Neural progenitor cell (in vitro differentiated cells): ENCODE measurements around the gene CAMK2D. TPM values are rescaled to one million over a fixed set of nuclear protein-coding genes. Genes with fewer than 3 reads are reported as not detected.

ENCODE experiments used
- DNase-seq: peaks from one replicate; pipeline ENCODE4 v3.0.0-alpha.2; 2016; ENCODE audit warnings: low spot score
- H2AFZ ChIP-seq: fragments of 200-600 bp; sonication (generic); replicated peaks from 2 replicates; pipeline ENCODE4 v1.6.1; 2016; ENCODE audit warnings: antibody characterized with exemption
- H3F3A ChIP-seq: fragments of 200-600 bp; sonication (generic); 2 replicates; pipeline ENCODE4 v1.6.1; 2016; ENCODE audit warnings: antibody characterized with exemption, low read depth
- H3K27ac ChIP-seq: fragments of 200-600 bp; sonication (generic); 2 replicates; pipeline ENCODE4 v1.5.1; 2016; ENCODE audit warnings: mild to moderate bottlenecking
- H3K27me3 ChIP-seq: fragments of 200-600 bp; sonication (generic); 2 replicates; pipeline ENCODE4 v1.6.1; 2016; ENCODE audit warnings: mild to moderate bottlenecking, moderate library complexity
- H3K36me3 ChIP-seq: fragments of 200-600 bp; sonication (generic); 2 replicates; pipeline ENCODE4 v1.5.1; 2016
- H3K4me1 ChIP-seq: fragments of 200-600 bp; sonication (generic); 2 replicates; pipeline ENCODE4 v1.6.1; 2016; ENCODE audit warnings: mixed run types
- H3K4me2 ChIP-seq: fragments of 200-600 bp; sonication (generic); 2 replicates; pipeline ENCODE4 v1.6.1; 2016
- H3K4me3 ChIP-seq: fragments of 200-600 bp; sonication (generic); 2 replicates; pipeline ENCODE4 v1.5.1; 2016
- H3K79me2 ChIP-seq: fragments of 200-600 bp; sonication (generic); 2 replicates; pipeline ENCODE4 v1.6.1; 2016; ENCODE audit warnings: low read depth
- H3K9ac ChIP-seq: fragments of 200-600 bp; sonication (generic); 2 replicates; pipeline ENCODE4 v1.6.1; 2016
- H3K9me3 ChIP-seq: fragments of 200-600 bp; sonication (generic); 2 replicates; pipeline ENCODE4 v1.5.1; 2016; ENCODE audit warnings: low read depth
- H4K20me1 ChIP-seq: fragments of 200-600 bp; sonication (generic); 2 replicates; pipeline ENCODE4 v1.6.1; 2016; ENCODE audit warnings: low read depth
- H3K27ac Mint-ChIP-seq: 3 replicates; pipeline ENCODE4 v1.8.0; 2021; ENCODE audit warnings: mixed read lengths
- H3K27me3 Mint-ChIP-seq: 2 replicates; pipeline ENCODE4 v1.8.0; 2022; ENCODE audit warnings: low read depth, mild to moderate bottlenecking, inconsistent platforms, moderate library complexity, mixed read lengths; ENCODE audit not compliant: insufficient read depth
- H3K36me3 Mint-ChIP-seq: 3 replicates; pipeline ENCODE4 v1.8.0; 2021; ENCODE audit warnings: mixed read lengths
- H3K4me1 Mint-ChIP-seq: 3 replicates; pipeline ENCODE4 v1.8.0; 2021; ENCODE audit warnings: mixed read lengths
- H3K4me3 Mint-ChIP-seq: 3 replicates; pipeline ENCODE4 v1.8.0; 2021; ENCODE audit warnings: mild to moderate bottlenecking, moderate library complexity, mixed read lengths
- H3K9me3 Mint-ChIP-seq: 3 replicates; pipeline ENCODE4 v1.8.0; 2020; ENCODE audit warnings: mixed read lengths
- CTCF ChIP-seq: fragments of 200-600 bp; sonication (generic); IDR thresholded peaks from 2 replicates; pipeline ENCODE4 v1.5.1; 2017; ENCODE audit warnings: antibody characterized with exemption, mild to moderate bottlenecking
- EZH2 ChIP-seq: fragments of 200-600 bp; sonication (generic); IDR thresholded peaks from 2 replicates; pipeline ENCODE4 v1.6.1; 2017; ENCODE audit warnings: antibody characterized with exemption, mild to moderate bottlenecking, moderate library complexity
- EZH2phosphoT487 ChIP-seq: fragments of 200-600 bp; sonication (generic); IDR thresholded peaks from 2 replicates; pipeline ENCODE4 v1.6.1; 2017; ENCODE audit warnings: antibody characterized with exemption
- total RNA-seq: library from RNA; depleted of rRNA; stranded (reverse); fragments of >200 nt; gene quantifications from 2 replicates; pipeline ENCODE4 v1.2.3, GENCODE V29; 2015; ENCODE audit warnings: low replicate concordance

Gene CAMK2D
- total RNA-seq, 1 donor from 2014 or later, result 33.2 TPM

GRCh38 chr4:113502476-113502875, 259.1 kb downstream of the CAMK2D start:
- no peaks in the 10 kb centered on the region for H3K9me3 Mint-ChIP-seq
- no peak overlapping the region for H3K9ac ChIP-seq
- H3K27ac Mint-ChIP-seq, result no peak overlapping the region
- no peak overlapping the region for H3K27ac ChIP-seq
- no peaks in the 10 kb centered on the region for H3K36me3 ChIP-seq
- no peaks in the 10 kb centered on the region for H4K20me1 ChIP-seq
- H3K4me2 ChIP-seq, result no peak overlapping the region
- no peaks in the 10 kb centered on the region for H3K27me3 Mint-ChIP-seq
- no peak overlapping the region for H3K4me3 Mint-ChIP-seq
- H3K4me1 Mint-ChIP-seq, result peaks cover 7% of the 10 kb centered on the region
- TF ChIP-seq EZH2phosphoT487 (no peak), EZH2 (no peak), CTCF (no peak)
- H3K79me2 ChIP-seq, result no peaks in the 10 kb centered on the region
- H3K4me3 ChIP-seq, result no peak overlapping the region
- peaks cover 3% of the 10 kb centered on the region for H3F3A ChIP-seq
- no peaks in the 10 kb centered on the region for H3K9me3 ChIP-seq
- H3K4me1 ChIP-seq, result peaks cover 9% of the 10 kb centered on the region
- H3K36me3 Mint-ChIP-seq, result peaks cover 9% of the 10 kb centered on the region
- H2AFZ ChIP-seq, result no peak overlapping the region
- DNase-seq, result no peak
- H3K27me3 ChIP-seq, result no peaks in the 10 kb centered on the region

- Mint-ChIP-seq H3K27ac (no peak overlapping the region), H3K27me3 (no peaks in the 10 kb centered on the region), H3K36me3 (peaks cover 20% of the 10 kb centered on the region), H3K4me1 (peaks cover 7% of the 10 kb centered on the region), H3K9me3 (peaks cover 6% of the 10 kb centered on the region), H3K4me3 (no peak overlapping the region)
- no peak for DNase-seq
- Histone ChIP-seq H4K20me1 (no peaks in the 10 kb centered on the region), H3K27me3 (no peaks in the 10 kb centered on the region), H3K4me1 (peaks cover 19% of the 10 kb centered on the region), H3K36me3 (no peaks in the 10 kb centered on the region), H3K9ac (no peak overlapping the region), H3F3A (peaks cover 9% of the 10 kb centered on the region), H3K9me3 (no peaks in the 10 kb centered on the region), H3K4me2 (no peak overlapping the region), H3K4me3 (no peak overlapping the region), H2AFZ (no peak overlapping the region), H3K79me2 (no peaks in the 10 kb centered on the region), H3K27ac (no peak overlapping the region)
- TF ChIP-seq EZH2phosphoT487, result no peak
- no peak for TF ChIP-seq EZH2
- no peak for TF ChIP-seq CTCF
Observed at GRCh38 chr4:113500424-113500823, 261.1 kb downstream of the CAMK2D start.

- H3K4me2 ChIP-seq, result no peak overlapping the region
- H3K27ac ChIP-seq, result no peak overlapping the region
- no peak overlapping the region for H2AFZ ChIP-seq
- no peaks in the 10 kb centered on the region for H3K9me3 ChIP-seq
- peaks cover 7% of the 10 kb centered on the region for H3K4me1 Mint-ChIP-seq
- H4K20me1 ChIP-seq, result no peaks in the 10 kb centered on the region
- H3K4me3 Mint-ChIP-seq, result no peak overlapping the region
- TF ChIP-seq CTCF, result no peak
- TF ChIP-seq EZH2phosphoT487, result no peak
- TF ChIP-seq EZH2, result no peak
- no peaks in the 10 kb centered on the region for H3K27me3 ChIP-seq
- DNase-seq, result no peak
- no peak overlapping the region for H3K27ac Mint-ChIP-seq
- H3K9ac ChIP-seq, result no peak overlapping the region
- peaks cover 25% of the 10 kb centered on the region for H3K36me3 Mint-ChIP-seq
- no peaks in the 10 kb centered on the region for H3K27me3 Mint-ChIP-seq
- no peaks in the 10 kb centered on the region for H3K79me2 ChIP-seq
- peaks cover 12% of the 10 kb centered on the region for H3K9me3 Mint-ChIP-seq
- H3K4me3 ChIP-seq, result no peak overlapping the region
- H3K4me1 ChIP-seq, result peaks cover 19% of the 10 kb centered on the region
- H3F3A ChIP-seq, result peaks cover 9% of the 10 kb centered on the region
- peaks cover 3% of the 10 kb centered on the region for H3K36me3 ChIP-seq
Observed at GRCh38 chr4:113499696-113500095, 261.8 kb downstream of the CAMK2D start.
